Measurements from ENCODE around the gene C15orf39.
"Not testable (repeated sequence)": the region's sequence is repeated elsewhere in the genome, so short reads cannot be mapped to it uniquely, and the experiment has no call there.

C15orf39 gene

GRCh38 chr15:75161917-75162414, 39.7 kb upstream of the C15orf39 start:
- WGBS = 82% methylated on average over 3 of the region's 4 CpGs

GRCh38 chr15:75163150-75163564, 38.5 kb upstream of the C15orf39 start:
- H3K27ac ChIP-seq (ENCODE audit: low read depth, low read length) = no peak overlapping the region
- H3K4me3 ChIP-seq (ENCODE audit: low read length) = no peak overlapping the region
- H3K27me3 ChIP-seq (ENCODE audit: insufficient read depth, low read length) = no peaks in the 10 kb centered on the region
- WGBS = 92% methylated on average over 3 of the region's 3 CpGs
- H3K36me3 ChIP-seq (ENCODE audit: insufficient read depth, low read length) = no peaks in the 10 kb centered on the region
- H3K9me3 ChIP-seq (ENCODE audit: insufficient read depth, low read depth, low read length) = peaks cover 3% of the 10 kb centered on the region
- H3K4me1 ChIP-seq (ENCODE audit: insufficient read depth, low read length) = 0 out of 2 replicates have a peak, but pooled peaks cover 4% of the 10 kb centered on the region
- H3K9ac ChIP-seq (ENCODE audit: low read depth, low read length) = no peak overlapping the region

More at GRCh38 chr15:75161917-75162414, 39.7 kb upstream of the C15orf39 start:
- no peak overlapping the region for H3K4me3 ChIP-seq (ENCODE audit: low read length)
- no peaks in the 10 kb centered on the region for H3K36me3 ChIP-seq (ENCODE audit: insufficient read depth, low read length)
- H3K27me3 ChIP-seq (ENCODE audit: insufficient read depth, low read length) = no peaks in the 10 kb centered on the region
- H3K9me3 ChIP-seq (ENCODE audit: insufficient read depth, low read depth, low read length) = peaks cover 3% of the 10 kb centered on the region
- no peak overlapping the region for H3K9ac ChIP-seq (ENCODE audit: low read depth, low read length)
- no peak overlapping the region for H3K27ac ChIP-seq (ENCODE audit: low read depth, low read length)
- 0 out of 2 replicates have a peak, but pooled peaks cover 4% of the 10 kb centered on the region for H3K4me1 ChIP-seq (ENCODE audit: insufficient read depth, low read length)

GRCh38 chr15:75164625-75165350, 36.9 kb upstream of the C15orf39 start:
- Histone ChIP-seq H3K36me3 (ENCODE audit: insufficient read depth, low read length) (no peaks in the 10 kb centered on the region), H3K9ac (ENCODE audit: low read depth, low read length) (no peak overlapping the region), H3K27me3 (ENCODE audit: insufficient read depth, low read length) (no peaks in the 10 kb centered on the region), H3K4me3 (ENCODE audit: low read length) (no peak overlapping the region), H3K9me3 (ENCODE audit: insufficient read depth, low read depth, low read length) (peaks cover 3% of the 10 kb centered on the region), H3K27ac (ENCODE audit: low read depth, low read length) (peak overlapping the region; percentile 5; the same call in 1 of the 2 replicates), H3K4me1 (ENCODE audit: insufficient read depth, low read length) (0 out of 2 replicates have a peak, but pooled peaks cover 4% of the 10 kb centered on the region)
- 17% methylated on average over 2 of the region's 4 CpGs for WGBS

GRCh38 chr15:75166489-75167063, 35.1 kb upstream of the C15orf39 start:
- not testable (repeated sequence) for H3K36me3 ChIP-seq (ENCODE audit: insufficient read depth, low read length); H3K27ac ChIP-seq (ENCODE audit: low read depth, low read length); H3K4me3 ChIP-seq (ENCODE audit: low read length); H3K9ac ChIP-seq (ENCODE audit: low read depth, low read length); H3K27me3 ChIP-seq (ENCODE audit: insufficient read depth, low read length); H3K4me1 ChIP-seq (ENCODE audit: insufficient read depth, low read length); H3K9me3 ChIP-seq (ENCODE audit: insufficient read depth, low read depth, low read length)
- WGBS = 94% methylated on average over 8 of the region's 8 CpGs

GRCh38 chr15:75167588-75168350, 33.9 kb upstream of the C15orf39 start:
- Histone ChIP-seq H3K4me1 (ENCODE audit: insufficient read depth, low read length) (0 out of 2 replicates have a peak, but pooled peaks cover 4% of the 10 kb centered on the region), H3K27me3 (ENCODE audit: insufficient read depth, low read length) (no peaks in the 10 kb centered on the region), H3K27ac (ENCODE audit: low read depth, low read length) (no peak overlapping the region), H3K9me3 (ENCODE audit: insufficient read depth, low read depth, low read length) (peaks cover 3% of the 10 kb centered on the region), H3K36me3 (ENCODE audit: insufficient read depth, low read length) (no peaks in the 10 kb centered on the region), H3K4me3 (ENCODE audit: low read length) (no peak overlapping the region), H3K9ac (ENCODE audit: low read depth, low read length) (no peak overlapping the region)
- WGBS = 90% methylated on average over 5 of the region's 5 CpGs

GRCh38 chr15:75168374-75168773, 33.3 kb upstream of the C15orf39 start:
- no peaks in the 10 kb centered on the region for H3K36me3 ChIP-seq (ENCODE audit: insufficient read depth, low read length)
- H3K27me3 ChIP-seq (ENCODE audit: insufficient read depth, low read length) = no peaks in the 10 kb centered on the region
- H3K9me3 ChIP-seq (ENCODE audit: insufficient read depth, low read depth, low read length) = peaks cover 3% of the 10 kb centered on the region
- H3K4me1 ChIP-seq (ENCODE audit: insufficient read depth, low read length) = 0 out of 2 replicates have a peak, but pooled peaks cover 4% of the 10 kb centered on the region
- no peak overlapping the region for H3K4me3 ChIP-seq (ENCODE audit: low read length)
- no peak overlapping the region for H3K27ac ChIP-seq (ENCODE audit: low read depth, low read length)
- no peak overlapping the region for H3K9ac ChIP-seq (ENCODE audit: low read depth, low read length)
- over 99% methylated on average over 4 of the region's 4 CpGs for WGBS

GRCh38 chr15:75170203-75170602, 31.5 kb upstream of the C15orf39 start:
- H3K9ac ChIP-seq (ENCODE audit: low read depth, low read length) = no peak overlapping the region
- H3K9me3 ChIP-seq (ENCODE audit: insufficient read depth, low read depth, low read length) = peaks cover 3% of the 10 kb centered on the region
- no peaks in the 10 kb centered on the region for H3K27me3 ChIP-seq (ENCODE audit: insufficient read depth, low read length)
- H3K4me1 ChIP-seq (ENCODE audit: insufficient read depth, low read length) = no peaks in the 10 kb centered on the region
- no peak overlapping the region for H3K4me3 ChIP-seq (ENCODE audit: low read length)
- H3K36me3 ChIP-seq (ENCODE audit: insufficient read depth, low read length) = no peaks in the 10 kb centered on the region
- WGBS = 90% methylated on average over 1 of the region's 1 CpG
- H3K27ac ChIP-seq (ENCODE audit: low read depth, low read length) = no peak overlapping the region

- 93% methylated on average over 6 of the region's 6 CpGs for WGBS
- Histone ChIP-seq H3K27ac (ENCODE audit: low read depth, low read length) (no peak overlapping the region), H3K27me3 (ENCODE audit: insufficient read depth, low read length) (no peaks in the 10 kb centered on the region), H3K9ac (ENCODE audit: low read depth, low read length) (no peak overlapping the region), H3K4me1 (ENCODE audit: insufficient read depth, low read length) (no peaks in the 10 kb centered on the region), H3K4me3 (ENCODE audit: low read length) (no peak overlapping the region), H3K36me3 (ENCODE audit: insufficient read depth, low read length) (no peaks in the 10 kb centered on the region), H3K9me3 (ENCODE audit: insufficient read depth, low read depth, low read length) (no peaks in the 10 kb centered on the region; the same call in 1 of the 2 replicates)
These were observed 30.9 kb upstream of the C15orf39 start for GRCh38 chr15:75170711-75171341.

GRCh38 chr15:75171408-75171807, 30.3 kb upstream of the C15orf39 start:
- H3K36me3 ChIP-seq (ENCODE audit: insufficient read depth, low read length) = no peaks in the 10 kb centered on the region
- no peak overlapping the region for H3K27ac ChIP-seq (ENCODE audit: low read depth, low read length)
- no peak overlapping the region for H3K9ac ChIP-seq (ENCODE audit: low read depth, low read length)
- no peak overlapping the region for H3K4me3 ChIP-seq (ENCODE audit: low read length)
- no peaks in the 10 kb centered on the region for H3K4me1 ChIP-seq (ENCODE audit: insufficient read depth, low read length)
- WGBS = 91% methylated on average over 5 of the region's 5 CpGs
- no peaks in the 10 kb centered on the region for H3K9me3 ChIP-seq (ENCODE audit: insufficient read depth, low read depth, low read length)
- H3K27me3 ChIP-seq (ENCODE audit: insufficient read depth, low read length) = peaks cover 2% of the 10 kb centered on the region

GRCh38 chr15:75172284-75172820, 29.3 kb upstream of the C15orf39 start:
- Histone ChIP-seq H3K27me3 (ENCODE audit: insufficient read depth, low read length) (peaks cover 6% of the 10 kb centered on the region), H3K4me1 (ENCODE audit: insufficient read depth, low read length) (peaks cover under 1% of the 10 kb centered on the region; the same call in 1 of the 2 replicates), H3K27ac (ENCODE audit: low read depth, low read length) (no peak overlapping the region), H3K9ac (ENCODE audit: low read depth, low read length) (no peak overlapping the region), H3K4me3 (ENCODE audit: low read length) (no peak overlapping the region), H3K36me3 (ENCODE audit: insufficient read depth, low read length) (no peaks in the 10 kb centered on the region), H3K9me3 (ENCODE audit: insufficient read depth, low read depth, low read length) (no peaks in the 10 kb centered on the region)
- WGBS = 93% methylated on average over 6 of the region's 6 CpGs

Measured in HUES64 (cell line).